PC-3 (cell line): ENCODE results near the gene MBNL3.

Experiments used
- EZH2 ChIP-seq: fragments of 300-600 bp; sonication (generic); IDR thresholded peaks from one replicate; pipeline ENCODE4 v1.6.1; 2017; ENCODE audit warnings: antibody characterized with exemption, mild to moderate bottlenecking, low read length; ENCODE audit not compliant: unreplicated experiment
- TF ChIP-seq, protein P1 (sequence below): fragments of 300-600 bp; sonication (generic); conservative IDR thresholded peaks from 2 replicates; pipeline ENCODE4 v1.5.1; 2017; ENCODE audit warnings: antibody characterized with exemption, low read depth, mild to moderate bottlenecking, low read length

DNA sequence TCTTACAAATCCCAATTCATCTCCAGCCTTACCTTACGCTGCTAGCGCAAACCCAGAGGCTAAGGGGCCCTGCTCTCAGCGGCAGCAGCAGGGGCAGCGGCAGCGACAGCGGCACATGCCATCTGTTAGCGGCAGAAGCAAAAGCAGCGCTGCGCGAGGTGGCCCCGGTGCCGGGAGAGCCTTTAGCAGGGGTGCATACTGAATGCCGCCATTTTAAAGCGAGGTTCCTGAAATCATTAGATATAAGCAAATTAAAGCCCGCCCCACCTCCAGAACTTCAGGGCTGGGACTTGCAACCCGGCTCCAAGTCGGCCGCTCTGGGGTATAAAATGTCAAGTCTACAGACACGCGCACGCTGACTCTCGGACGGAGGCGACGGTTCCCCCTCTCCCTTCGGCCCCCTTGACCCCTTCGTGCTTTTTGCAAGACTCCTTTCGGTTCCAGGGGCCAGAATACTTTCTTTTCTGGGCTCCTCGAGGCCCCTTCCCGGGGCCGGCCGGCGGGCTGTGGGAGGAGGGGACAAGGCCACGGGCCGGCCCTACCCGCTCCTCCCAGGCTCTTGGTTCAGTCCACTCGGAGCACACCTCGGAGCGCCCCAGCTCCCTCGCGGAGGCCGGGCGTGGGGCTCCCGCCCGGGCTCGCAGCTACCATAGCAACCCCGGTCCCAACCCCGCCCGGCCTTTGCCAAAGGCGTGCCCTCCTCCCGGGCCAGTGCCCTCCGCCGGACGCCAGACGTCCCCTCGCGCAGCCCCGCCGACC lies at the start of gene MBNL3:
- TF ChIP-seq, protein P1, sequence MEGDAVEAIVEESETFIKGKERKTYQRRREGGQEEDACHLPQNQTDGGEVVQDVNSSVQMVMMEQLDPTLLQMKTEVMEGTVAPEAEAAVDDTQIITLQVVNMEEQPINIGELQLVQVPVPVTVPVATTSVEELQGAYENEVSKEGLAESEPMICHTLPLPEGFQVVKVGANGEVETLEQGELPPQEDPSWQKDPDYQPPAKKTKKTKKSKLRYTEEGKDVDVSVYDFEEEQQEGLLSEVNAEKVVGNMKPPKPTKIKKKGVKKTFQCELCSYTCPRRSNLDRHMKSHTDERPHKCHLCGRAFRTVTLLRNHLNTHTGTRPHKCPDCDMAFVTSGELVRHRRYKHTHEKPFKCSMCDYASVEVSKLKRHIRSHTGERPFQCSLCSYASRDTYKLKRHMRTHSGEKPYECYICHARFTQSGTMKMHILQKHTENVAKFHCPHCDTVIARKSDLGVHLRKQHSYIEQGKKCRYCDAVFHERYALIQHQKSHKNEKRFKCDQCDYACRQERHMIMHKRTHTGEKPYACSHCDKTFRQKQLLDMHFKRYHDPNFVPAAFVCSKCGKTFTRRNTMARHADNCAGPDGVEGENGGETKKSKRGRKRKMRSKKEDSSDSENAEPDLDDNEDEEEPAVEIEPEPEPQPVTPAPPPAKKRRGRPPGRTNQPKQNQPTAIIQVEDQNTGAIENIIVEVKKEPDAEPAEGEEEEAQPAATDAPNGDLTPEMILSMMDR, result no peak
- no peak for TF ChIP-seq EZH2
